Kidney epithelial cell (primary cell): Measurements from ENCODE around the gene C3orf18. TPM values are rescaled to one million over a fixed set of nuclear protein-coding genes. Genes with fewer than 3 reads are reported as not detected.

ENCODE experiments used
- DNase-seq: peaks from one replicate; pipeline ENCODE4 v3.0.0-alpha.2; 2010; ENCODE audit warnings: low read depth
- H3K27me3 ChIP-seq: 2 replicates; pipeline ENCODE4 v1.6.0; 2011; ENCODE audit warnings: low read length; ENCODE audit not compliant: control insufficient read depth, insufficient read depth
- H3K36me3 ChIP-seq: 2 replicates; pipeline ENCODE4 v1.5.1; 2011; ENCODE audit warnings: low read length; ENCODE audit not compliant: control insufficient read depth, insufficient read depth
- H3K4me3 ChIP-seq: 2 replicates; pipeline ENCODE4 v1.5.1; 2011; ENCODE audit warnings: low read depth, mild to moderate bottlenecking, control low read depth, low read length
- total RNA-seq: library from RNA; depleted of rRNA; stranded (reverse); fragments of >200 nt; gene quantifications from 2 replicates; pipeline ENCODE4 v1.2.3, GENCODE V29; 2015
- TF ChIP-seq, protein P1 (sequence below): IDR thresholded peaks from 2 replicates; pipeline ENCODE4 v1.5.1; 2011; ENCODE audit warnings: mild to moderate bottlenecking, moderate library complexity, low read length, control low read depth, inconsistent platforms; ENCODE audit not compliant: insufficient read depth, poor library complexity, severe bottlenecking

The C3orf18 gene
- total RNA-seq, 1 donor from 2014 or later, result 5.9 TPM

DNA sequence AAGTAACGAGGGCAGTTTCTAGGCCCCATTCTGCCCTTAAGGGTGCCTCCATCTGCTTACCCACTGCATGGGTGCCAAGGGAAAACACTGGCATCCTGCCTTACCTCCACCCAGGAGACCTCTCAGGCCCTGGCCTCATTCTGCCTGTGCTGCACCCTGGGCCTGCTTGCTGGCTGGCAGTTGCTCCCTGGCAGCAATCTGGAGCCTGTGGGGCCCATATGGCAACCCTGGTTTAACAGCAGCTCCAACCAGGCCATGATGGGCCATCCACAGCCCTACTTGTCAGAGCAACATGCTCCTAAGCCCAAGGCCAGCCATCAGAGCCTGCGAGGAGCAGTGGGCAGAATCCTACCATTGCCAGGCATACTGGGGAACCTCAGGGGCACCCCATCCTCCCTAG, 3.7 kb downstream of the C3orf18 start:
- DNase-seq, result no peak
- no peaks in the 10 kb centered on the region for H3K27me3 ChIP-seq

GRCh38 chr3:50562861-50563260, 4.7 kb downstream of the C3orf18 start:
- no peak for DNase-seq
- no peaks in the 10 kb centered on the region for H3K36me3 ChIP-seq
- no peaks in the 10 kb centered on the region for H3K27me3 ChIP-seq
- TF ChIP-seq, protein P1, sequence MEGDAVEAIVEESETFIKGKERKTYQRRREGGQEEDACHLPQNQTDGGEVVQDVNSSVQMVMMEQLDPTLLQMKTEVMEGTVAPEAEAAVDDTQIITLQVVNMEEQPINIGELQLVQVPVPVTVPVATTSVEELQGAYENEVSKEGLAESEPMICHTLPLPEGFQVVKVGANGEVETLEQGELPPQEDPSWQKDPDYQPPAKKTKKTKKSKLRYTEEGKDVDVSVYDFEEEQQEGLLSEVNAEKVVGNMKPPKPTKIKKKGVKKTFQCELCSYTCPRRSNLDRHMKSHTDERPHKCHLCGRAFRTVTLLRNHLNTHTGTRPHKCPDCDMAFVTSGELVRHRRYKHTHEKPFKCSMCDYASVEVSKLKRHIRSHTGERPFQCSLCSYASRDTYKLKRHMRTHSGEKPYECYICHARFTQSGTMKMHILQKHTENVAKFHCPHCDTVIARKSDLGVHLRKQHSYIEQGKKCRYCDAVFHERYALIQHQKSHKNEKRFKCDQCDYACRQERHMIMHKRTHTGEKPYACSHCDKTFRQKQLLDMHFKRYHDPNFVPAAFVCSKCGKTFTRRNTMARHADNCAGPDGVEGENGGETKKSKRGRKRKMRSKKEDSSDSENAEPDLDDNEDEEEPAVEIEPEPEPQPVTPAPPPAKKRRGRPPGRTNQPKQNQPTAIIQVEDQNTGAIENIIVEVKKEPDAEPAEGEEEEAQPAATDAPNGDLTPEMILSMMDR, result no peak
- H3K4me3 ChIP-seq, result no peak overlapping the region

More for the DNA sequence above, 3.7 kb downstream of the C3orf18 start:
- TF ChIP-seq, protein P1, result no peak
- Histone ChIP-seq H3K36me3 (no peaks in the 10 kb centered on the region), H3K4me3 (no peak overlapping the region)

DNA sequence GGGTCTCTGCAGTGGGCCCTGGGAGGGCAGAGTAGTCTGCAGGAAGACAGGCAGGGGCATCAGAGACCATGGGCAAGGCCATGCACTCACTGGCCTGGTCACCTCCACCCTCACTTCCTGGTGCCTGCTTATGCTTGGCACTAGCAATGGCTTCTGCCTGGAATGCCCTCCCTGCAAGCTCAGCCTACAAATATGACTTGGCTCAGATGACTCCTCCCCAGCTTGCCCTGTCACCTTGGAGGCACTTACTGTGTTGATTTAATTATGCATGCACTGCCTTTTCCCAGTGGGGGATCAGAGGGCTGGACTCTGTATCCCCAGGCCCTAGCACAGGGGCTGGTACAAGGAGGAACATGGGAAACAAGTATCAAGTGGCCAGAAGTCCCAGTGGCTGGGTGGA, 7.8 kb downstream of the C3orf18 start:
- TF ChIP-seq, protein P1, result no peak
- no peak overlapping the region for H3K4me3 ChIP-seq
- H3K27me3 ChIP-seq, result peaks cover 13% of the 10 kb centered on the region
- no peaks in the 10 kb centered on the region for H3K36me3 ChIP-seq
- DNase-seq, result no peak

DNA sequence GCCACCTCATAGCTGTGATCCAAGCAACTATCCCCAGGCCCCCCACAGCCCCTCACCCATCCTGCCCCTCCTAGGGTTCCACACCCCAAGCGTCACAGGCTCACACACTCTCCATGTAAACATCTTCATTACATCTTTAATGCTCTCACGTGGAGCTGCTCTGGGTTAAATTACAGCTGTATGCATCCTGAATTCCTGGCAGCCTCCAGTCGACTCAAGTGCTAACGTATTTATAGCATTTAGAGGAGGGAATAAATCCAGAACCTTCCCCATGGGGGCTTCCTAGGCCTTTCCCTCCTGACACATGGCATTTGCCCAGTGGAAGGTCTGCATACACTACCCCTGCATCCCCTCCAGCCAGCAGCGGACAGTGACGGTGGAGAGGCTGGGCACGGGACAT, 9.6 kb downstream of the C3orf18 start:
- no peak for DNase-seq
- Histone ChIP-seq H3K36me3 (no peaks in the 10 kb centered on the region), H3K27me3 (peaks cover 23% of the 10 kb centered on the region), H3K4me3 (no peak overlapping the region)
- TF ChIP-seq, protein P1, result no peak

DNA sequence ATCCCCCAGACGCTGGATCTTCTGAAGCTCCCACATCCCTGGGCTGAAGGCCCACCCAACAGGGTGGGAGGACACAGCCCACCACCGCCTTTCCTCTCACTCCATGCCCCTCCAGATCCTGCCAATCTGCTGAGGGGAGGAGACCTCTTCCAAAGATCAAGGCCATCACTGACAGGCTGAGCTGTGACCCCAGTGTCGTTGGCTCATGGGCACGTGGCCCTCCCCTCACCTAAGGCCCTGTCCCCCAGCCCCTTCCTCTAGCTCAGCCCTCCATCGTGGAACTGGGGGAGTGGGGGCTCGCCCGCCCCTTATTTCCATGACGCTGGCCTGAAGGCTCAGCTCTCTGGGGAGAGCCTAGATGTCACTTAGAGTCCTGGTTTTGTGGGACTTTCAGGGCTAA, 10.4 kb downstream of the C3orf18 start:
- Histone ChIP-seq H3K27me3 (peaks cover 23% of the 10 kb centered on the region), H3K4me3 (no peak overlapping the region), H3K36me3 (no peaks in the 10 kb centered on the region)
- no peak for DNase-seq
- TF ChIP-seq, protein P1, result no peak

GRCh38 chr3:50554553-50554952, 13.0 kb downstream of the C3orf18 start:
- DNase-seq, result no peak
- H3K27me3 ChIP-seq, result peaks cover 23% of the 10 kb centered on the region
- TF ChIP-seq, protein P1, result no peak

More at GRCh38 chr3:50554553-50554952, 13.0 kb downstream of the C3orf18 start:
- H3K36me3 ChIP-seq, result no peaks in the 10 kb centered on the region
- no peak overlapping the region for H3K4me3 ChIP-seq
